ENCODE measurements around the gene CRY2. TPM values are rescaled to one million over a fixed set of nuclear protein-coding genes. Genes with fewer than 3 reads are reported as not detected.
A peak's percentile ranks its signal among the peaks of the same experiment; 100 is the strongest.
"Not testable (repeated sequence)": the region's sequence is repeated elsewhere in the genome, so short reads cannot be mapped to it uniquely, and the experiment has no call there.

The CRY2 gene
- polyA plus RNA-seq, 3 donors = 24.8 to 32.8 (median 26.0) TPM

- DNase-seq (ENCODE audit: extremely low read depth in 1 of 11, low read depth in 9 of 11, low spot score in 4 of 11) = no peak
Measured at GRCh38 chr11:45886816-45887520, 39.7 kb downstream of the CRY2 start.

GRCh38 chr11:45887587-45887986, 40.3 kb downstream of the CRY2 start:
- DNase-seq (ENCODE audit: extremely low read depth in 1 of 11, low read depth in 9 of 11, low spot score in 4 of 11) = no peak

DNA sequence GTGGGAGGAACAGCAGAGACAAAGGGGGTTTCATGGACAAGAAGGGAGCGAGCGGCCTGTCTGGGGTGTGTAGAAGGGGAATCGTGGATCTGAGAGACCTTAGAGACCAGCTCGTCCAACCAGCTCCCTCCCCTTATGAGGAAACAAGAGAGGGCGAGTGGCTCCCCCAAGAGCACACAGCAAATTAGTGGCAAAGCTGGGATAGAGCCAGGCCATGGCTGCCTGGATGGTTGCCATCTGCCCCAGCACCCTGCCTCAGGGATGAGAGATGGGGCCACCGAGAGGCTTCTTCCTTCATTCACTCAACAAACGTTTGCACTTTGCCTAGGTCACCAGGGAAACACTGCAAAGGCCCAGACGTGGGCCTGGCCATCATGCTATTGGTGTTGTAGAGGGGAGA, 42.3 kb downstream of the CRY2 start:
- DNase-seq (ENCODE audit: extremely low read depth in 1 of 11, low read depth in 9 of 11, low spot score in 4 of 11) = no peak

DNA sequence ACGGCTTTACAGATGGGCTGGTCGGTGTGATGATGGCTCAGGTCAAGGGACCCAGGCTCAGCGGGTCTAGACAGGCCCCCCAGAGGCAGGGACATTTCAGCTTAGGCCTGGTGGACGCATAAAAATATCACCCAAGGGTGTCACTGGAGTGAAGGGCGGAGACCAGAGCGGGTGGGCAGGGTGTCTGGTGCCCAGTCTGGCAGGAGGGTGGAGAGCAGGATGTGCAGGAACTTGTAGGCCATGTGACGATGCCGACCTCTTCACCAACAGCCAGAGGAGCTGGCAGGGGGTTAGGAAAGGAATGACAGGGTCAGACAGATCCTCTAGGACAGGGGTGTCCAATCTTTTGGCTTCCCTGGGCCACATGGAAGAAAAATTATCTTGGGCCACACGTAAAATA, 42.7 kb downstream of the CRY2 start:
- no peak for DNase-seq (ENCODE audit: extremely low read depth in 1 of 11, low read depth in 9 of 11, low spot score in 4 of 11)

DNA sequence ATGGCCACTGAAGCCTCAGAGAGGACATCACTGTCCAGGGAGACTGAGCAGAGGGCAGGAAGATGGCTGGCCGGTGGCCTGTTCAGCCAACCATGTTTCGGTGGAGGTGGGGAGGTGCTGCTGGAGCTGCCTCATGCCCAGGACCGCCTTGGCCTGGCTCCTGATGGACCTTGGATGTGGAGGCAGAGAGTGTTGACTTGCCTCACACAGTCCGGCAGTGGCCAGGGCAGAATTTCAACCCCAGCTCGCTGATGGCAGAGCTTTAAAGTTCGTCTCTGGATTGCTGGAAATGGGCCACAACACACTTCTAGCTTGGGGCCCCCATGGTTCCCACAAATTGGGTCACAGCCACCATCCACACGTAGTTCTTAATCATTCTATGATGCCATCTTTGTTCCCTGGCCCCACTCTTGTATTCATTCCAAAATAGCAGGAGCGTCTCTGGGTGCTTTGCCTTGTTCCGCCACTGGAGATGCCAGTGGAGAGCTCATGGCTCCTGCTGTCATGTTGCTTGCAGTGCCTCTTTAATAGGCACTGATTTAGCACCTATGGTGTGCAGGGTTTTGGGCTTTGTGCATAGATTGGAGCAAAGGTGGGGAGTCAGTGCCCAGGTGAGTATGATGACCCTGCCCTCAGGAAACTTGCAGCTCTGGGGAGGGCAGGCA, 43.7 kb downstream of the CRY2 start:
- DNase-seq (ENCODE audit: extremely low read depth in 1 of 11, low read depth in 9 of 11, low spot score in 4 of 11) = no peak

DNA sequence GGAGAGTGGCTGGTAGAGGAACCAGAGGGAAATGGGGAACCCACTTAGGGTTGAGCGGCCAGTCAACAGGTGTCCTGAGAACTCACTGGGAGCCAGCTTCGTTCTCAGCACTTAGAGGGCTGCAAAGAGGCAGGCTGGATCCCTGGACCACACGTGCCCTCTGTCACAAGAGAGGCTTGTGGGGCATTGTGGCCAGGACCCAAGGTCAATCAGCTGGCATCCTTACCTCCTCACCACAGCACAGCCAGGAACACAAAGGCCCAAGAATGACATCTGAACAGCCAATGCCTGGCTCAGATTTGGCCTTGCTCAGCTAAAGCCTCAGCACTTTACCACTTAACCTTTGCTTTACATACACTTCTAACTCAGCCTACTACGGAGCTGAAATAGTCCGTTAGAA, 45.6 kb downstream of the CRY2 start:
- DNase-seq (ENCODE audit: extremely low read depth in 1 of 11, low read depth in 9 of 11, low spot score in 4 of 11) = no peak

DNA sequence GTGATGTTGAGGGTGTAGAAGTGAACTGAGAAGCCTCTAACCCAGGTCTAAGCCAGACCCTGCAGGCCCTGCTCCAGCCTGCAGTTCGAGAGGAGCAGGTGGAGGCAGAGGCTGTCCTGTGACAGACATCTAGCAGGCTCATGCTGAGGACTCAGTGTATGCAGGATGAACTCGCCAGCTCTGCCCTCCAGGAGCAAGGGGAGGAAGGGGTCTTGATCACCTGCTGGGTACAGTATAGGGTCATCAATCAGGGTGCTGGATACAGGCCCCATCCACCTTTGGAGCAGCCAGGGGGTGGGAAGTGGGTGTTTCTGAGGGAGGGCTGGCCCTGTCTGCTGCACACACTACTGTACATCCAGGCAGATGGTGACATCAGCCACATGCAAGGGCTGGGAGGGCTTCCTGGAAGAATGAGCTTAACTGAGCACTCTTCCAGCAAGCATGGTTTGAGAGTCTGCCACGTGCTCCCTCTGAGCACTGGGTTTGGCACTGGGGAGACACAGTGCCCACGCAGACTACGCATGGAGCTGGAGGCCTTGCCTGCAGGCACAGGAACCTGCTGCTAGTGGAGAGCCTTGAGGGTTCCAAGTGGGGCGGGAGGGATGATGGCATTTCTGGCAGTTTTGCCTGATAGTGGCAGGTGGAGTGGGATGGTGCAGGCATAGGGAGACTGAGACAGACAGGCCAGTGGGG, 47.4 kb downstream of the CRY2 start:
- no peak for DNase-seq (ENCODE audit: extremely low read depth in 1 of 11, low read depth in 9 of 11, low spot score in 4 of 11)

DNA sequence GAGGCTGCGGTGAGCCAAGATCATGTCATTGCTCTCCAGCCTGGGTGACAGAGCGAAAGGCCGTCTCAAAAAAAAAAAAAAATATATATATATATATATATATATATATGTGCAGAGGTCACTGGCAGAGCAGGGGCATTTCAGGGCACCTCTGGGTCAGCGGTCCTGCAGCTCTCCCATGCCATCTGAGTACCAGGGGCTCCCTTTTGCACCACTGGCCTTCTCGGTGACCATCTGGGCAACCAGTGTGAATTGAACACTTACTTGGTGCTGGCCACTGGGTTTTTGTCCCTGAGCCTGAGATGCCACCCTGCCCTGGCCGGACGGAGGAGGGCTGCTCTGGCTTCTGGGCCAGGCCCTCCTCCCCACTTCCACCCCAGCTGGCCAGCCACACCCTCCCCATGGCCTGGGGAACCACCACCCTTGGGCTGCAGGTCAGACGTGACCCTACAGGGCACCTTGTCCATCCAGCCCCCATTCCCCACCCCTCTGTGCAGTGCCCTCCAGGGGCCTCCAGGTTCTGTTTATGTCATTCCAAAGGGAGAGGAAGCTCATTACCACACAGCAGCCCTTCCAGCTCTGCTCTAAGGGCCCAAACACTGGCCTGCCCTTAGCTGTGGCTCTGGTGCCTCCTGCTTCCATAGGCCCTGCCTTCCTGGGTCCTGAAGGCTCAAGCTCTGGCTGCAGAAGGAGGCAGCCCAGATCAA, 48.4 kb downstream of the CRY2 start:
- no peak for DNase-seq (ENCODE audit: extremely low read depth in 1 of 11, low read depth in 9 of 11, low spot score in 4 of 11)

GRCh38 chr11:45896422-45896984, 49.2 kb downstream of the CRY2 start:
- DNase-seq (ENCODE audit: extremely low read depth in 1 of 11, low read depth in 9 of 11, low spot score in 4 of 11) = peak in 7 of 11 donors; percentile 49 to 79 (median 61)

DNA sequence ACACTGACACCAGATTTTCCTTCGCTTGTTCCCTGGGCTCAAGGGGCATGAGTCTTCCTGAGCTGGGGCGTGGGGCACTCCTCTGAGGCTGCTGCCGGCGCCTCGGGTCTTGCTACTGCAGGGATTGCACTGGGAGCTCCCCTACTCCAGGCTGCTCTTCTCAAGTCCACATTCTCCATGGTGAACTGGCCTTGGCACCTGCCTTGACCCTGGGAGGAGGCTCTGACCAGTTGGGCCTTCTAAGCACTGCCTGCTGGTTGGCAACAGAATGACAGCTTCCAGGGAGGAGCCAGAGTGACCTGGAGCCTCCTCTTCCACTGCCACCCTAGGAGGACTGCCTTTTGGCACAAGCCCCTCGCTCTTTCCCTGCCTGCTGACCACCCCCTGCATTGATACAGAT, 50.3 kb downstream of the CRY2 start:
- no peak for DNase-seq (ENCODE audit: extremely low read depth in 1 of 11, low read depth in 9 of 11, low spot score in 4 of 11)

DNA sequence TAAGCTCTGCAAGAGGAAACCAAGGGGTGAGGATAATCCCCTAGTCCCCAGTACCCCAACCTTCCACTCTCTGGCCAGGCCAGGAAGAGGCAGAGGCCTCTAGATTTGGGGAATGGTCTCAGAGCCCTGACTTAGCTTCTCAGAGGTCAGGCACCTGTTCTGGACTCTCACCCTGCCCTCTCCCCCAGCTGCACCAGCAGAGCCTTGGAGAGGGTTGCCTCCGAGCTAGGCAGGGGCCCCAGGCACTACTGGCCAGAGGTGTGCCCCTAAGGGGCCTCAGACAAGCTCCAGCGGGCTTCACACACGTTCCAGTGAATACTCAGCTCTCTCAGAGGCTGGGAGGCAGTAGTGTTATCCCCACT, 51.8 kb downstream of the CRY2 start:
- no peak for DNase-seq (ENCODE audit: extremely low read depth in 1 of 11, low read depth in 9 of 11, low spot score in 4 of 11)

DNA sequence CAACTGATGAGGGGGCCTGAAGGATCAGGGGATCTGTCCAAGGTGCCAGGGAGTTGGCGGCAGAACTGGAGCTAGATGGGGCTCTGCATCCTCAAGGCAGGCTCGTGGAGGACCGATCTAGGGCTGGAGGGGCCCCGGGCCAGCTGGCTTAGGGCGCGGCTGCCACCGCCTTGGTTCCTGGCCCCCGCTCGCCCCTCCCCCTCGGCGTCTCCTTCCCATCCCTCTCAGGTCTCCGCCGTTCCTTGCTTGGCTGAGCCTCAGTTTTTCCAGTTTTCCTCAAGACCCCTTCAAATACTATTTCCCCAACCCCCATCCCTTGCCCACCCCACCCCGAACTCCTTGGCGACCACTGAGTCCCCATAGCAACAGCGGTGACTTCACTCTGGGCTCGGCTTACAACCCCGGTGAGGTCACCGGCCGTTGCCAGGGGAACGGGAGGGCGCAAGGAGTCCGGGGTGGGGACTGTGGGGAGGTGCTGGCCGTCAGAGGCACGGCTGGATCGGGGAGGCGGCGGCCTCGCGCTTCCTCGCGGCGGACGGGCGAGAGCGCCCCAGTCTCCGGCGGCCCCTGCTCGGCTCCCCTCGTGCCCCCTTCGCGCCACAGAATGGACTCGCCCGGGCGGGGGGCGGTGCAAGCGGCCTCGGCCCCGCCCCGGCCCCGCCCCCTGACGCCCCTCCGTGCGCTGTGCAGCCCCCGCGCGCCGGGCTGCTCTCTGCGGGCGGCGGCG, 52.3 kb downstream of the CRY2 start:
- peak in 8 of 11 donors; percentile 82 to 90 (median 86) for DNase-seq (ENCODE audit: extremely low read depth in 1 of 11, low read depth in 9 of 11, low spot score in 4 of 11)

- DNase-seq (ENCODE audit: extremely low read depth in 1 of 11, low read depth in 9 of 11, low spot score in 4 of 11) = not testable (repeated sequence)
Measured at GRCh38 chr11:45900175-45900800, 53.0 kb downstream of the CRY2 start.

GRCh38 chr11:45900916-45901617, 53.8 kb downstream of the CRY2 start:
- no peak for DNase-seq (ENCODE audit: extremely low read depth in 1 of 11, low read depth in 9 of 11, low spot score in 4 of 11)

DNA sequence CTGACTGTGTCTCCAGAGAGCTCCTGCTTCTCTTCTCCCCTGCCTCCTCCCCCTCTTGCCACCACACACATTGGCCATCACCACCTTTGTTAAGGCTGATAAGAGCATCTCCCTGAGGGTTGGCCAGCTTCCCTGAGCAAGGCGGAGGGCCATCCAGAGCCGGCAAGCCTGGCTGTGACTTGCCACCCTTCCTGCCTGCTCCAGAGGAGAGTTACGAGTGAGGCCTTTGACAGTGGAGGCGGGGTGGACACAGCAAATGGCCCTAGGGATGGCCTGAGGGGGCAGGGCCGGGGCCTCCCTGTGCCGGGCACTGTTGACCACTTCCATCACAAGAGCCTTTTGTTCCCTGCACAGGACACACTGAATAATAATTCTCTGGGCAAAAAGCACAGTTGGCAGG, 54.4 kb downstream of the CRY2 start:
- no peak for DNase-seq (ENCODE audit: extremely low read depth in 1 of 11, low read depth in 9 of 11, low spot score in 4 of 11)

GRCh38 chr11:45902452-45903380, 55.4 kb downstream of the CRY2 start:
- DNase-seq (ENCODE audit: extremely low read depth in 1 of 11, low read depth in 9 of 11, low spot score in 4 of 11) = no peak

All from renal cortex interstitium (tissue), 11 donors.